NB4 (cell line): ENCODE data around the gene NPB.
A peak's percentile ranks its signal among the peaks of the same experiment; 100 is the strongest.

ENCODE experiments used
- DNase-seq: peaks from one replicate; pipeline ENCODE4 v3.0.0; 2010; ENCODE audit warnings: low read depth
- H3K4me3 ChIP-seq: one replicate; pipeline ENCODE4 v1.5.1; 2011; ENCODE audit warnings: mild to moderate bottlenecking, low read depth, low read length, moderate library complexity
- CTCF ChIP-seq: IDR thresholded peaks from one replicate; pipeline ENCODE4 v1.5.1; 2012; ENCODE audit warnings: low read depth, low read length
- MAX ChIP-seq: IDR thresholded peaks from 2 replicates; pipeline ENCODE4 v1.6.1; 2011; ENCODE audit warnings: low read depth, low read length
- MYC ChIP-seq: IDR thresholded peaks from 2 replicates; pipeline ENCODE4 v1.6.1; 2011; ENCODE audit warnings: low read depth, low read length
- POLR2A ChIP-seq: IDR thresholded peaks from 2 replicates; pipeline ENCODE4 v1.6.1; 2011; ENCODE audit warnings: mild to moderate bottlenecking; ENCODE audit not compliant: insufficient read length; ENCODE audit errors: extremely low read depth

The NPB gene

GRCh38 chr17:81918832-81919545 is 17.0 kb downstream of the NPB start:
- no peak overlapping the region for H3K4me3 ChIP-seq
- TF ChIP-seq MAX (no peak), CTCF (no peak), MYC (no peak), POLR2A (no peak)
- DNase-seq = no peak

GRCh38 chr17:81920612-81921536 is 18.8 kb downstream of the NPB start:
- H3K4me3 ChIP-seq = no peak overlapping the region
- DNase-seq = no peak
- TF ChIP-seq POLR2A (no peak), MAX (no peak), CTCF (no peak), MYC (no peak)

DNA sequence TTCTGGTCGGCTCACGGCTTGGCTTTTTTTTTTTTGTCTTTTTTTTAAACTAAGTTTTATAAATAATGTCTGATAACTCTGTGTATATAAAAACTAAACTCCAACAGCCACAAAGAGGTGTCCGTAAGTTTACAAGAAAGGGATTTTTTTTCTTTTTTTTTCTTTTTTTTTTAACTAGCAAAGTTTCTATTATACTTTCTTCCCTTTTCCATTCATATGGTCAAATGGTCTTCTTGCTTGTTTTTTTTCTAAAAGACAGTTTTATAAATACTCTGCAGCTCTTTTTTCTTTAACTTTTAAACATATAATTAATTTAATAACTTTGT is 19.5 kb downstream of the NPB start:
- DNase-seq = no peak
- no peak overlapping the region for H3K4me3 ChIP-seq
- TF ChIP-seq MYC (no peak), POLR2A (no peak), MAX (no peak), CTCF (no peak)

GRCh38 chr17:81921996-81922565 is 20.0 kb downstream of the NPB start:
- DNase-seq = no peak
- no peak overlapping the region for H3K4me3 ChIP-seq
- TF ChIP-seq MYC (no peak), CTCF (no peak), POLR2A (no peak), MAX (no peak)

DNA sequence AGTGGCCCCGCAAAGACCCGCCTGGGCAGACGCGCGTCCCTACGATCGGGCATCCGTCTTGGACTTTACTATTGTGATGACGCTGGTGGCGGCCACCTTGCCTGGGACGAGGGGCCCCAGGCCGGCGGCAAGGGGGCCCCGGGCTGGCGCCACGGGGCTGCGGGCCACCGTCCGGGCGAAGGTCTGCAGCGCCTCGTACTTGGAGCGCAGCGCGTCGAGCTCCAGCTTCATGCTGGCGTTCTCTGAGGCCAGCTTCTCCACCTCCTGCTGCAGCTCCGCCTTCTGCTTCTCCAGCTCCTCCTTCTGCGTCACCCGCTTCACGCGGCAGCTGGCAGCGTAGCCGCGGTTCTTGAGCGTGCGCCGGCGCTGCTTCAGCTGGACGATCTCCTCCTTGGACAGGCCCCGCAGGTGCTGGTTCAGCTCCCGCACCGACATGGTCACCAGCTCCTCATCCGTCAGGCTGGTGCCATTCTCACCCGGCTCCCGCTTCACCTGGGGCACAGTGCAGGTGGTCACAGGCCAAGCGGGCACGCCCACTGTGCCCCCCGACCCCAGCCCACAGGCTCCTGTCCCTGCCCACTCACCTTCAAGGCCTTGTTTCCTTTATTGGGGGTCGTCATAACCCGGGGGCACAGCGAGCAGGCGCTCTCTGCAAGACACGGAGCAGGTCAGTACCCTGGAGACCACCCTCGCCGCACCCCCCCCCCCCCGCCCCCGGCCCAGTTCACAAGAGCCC is 20.7 kb downstream of the NPB start:
- H3K4me3 ChIP-seq = peak overlapping the region; percentile 59
- TF ChIP-seq MYC (no peak), CTCF (no peak), POLR2A (no peak), MAX (no peak)
- DNase-seq = no peak
